ENCODE measurements around the gene PACSIN3.

GRCh38 chr11:47233051-47233450, 46.8 kb upstream of the PACSIN3 start:
- no peak for TF ChIP-seq ESRRA (IDR thresholded peaks at IDR 0.05; ENCODE audit: borderline replicate concordance, low read length)
- TF ChIP-seq CTCF (IDR thresholded peaks at IDR 0.05) = no peak
- TF ChIP-seq HMGXB4 (CRISPR knock-in tag; IDR thresholded peaks at IDR 0.05; ENCODE audit: borderline replicate concordance) = no peak
- TF ChIP-seq POLR2A (IDR thresholded peaks at IDR 0.05; ENCODE audit: low read length) = no peak
- TF ChIP-seq REST (IDR thresholded peaks at IDR 0.05) = no peak
- no peak for TF ChIP-seq CHD2 (IDR thresholded peaks at IDR 0.05; ENCODE audit: low read length, partially characterized antibody)

Data from A549 (cell line).